ENCODE measurements around the gene RGS12. TPM values are rescaled to one million over a fixed set of nuclear protein-coding genes. Genes with fewer than 3 reads are reported as not detected.

The RGS12 gene
- total RNA-seq, 2 experiments from 2014 or later: 8.0 to 9.4 TPM

DNA sequence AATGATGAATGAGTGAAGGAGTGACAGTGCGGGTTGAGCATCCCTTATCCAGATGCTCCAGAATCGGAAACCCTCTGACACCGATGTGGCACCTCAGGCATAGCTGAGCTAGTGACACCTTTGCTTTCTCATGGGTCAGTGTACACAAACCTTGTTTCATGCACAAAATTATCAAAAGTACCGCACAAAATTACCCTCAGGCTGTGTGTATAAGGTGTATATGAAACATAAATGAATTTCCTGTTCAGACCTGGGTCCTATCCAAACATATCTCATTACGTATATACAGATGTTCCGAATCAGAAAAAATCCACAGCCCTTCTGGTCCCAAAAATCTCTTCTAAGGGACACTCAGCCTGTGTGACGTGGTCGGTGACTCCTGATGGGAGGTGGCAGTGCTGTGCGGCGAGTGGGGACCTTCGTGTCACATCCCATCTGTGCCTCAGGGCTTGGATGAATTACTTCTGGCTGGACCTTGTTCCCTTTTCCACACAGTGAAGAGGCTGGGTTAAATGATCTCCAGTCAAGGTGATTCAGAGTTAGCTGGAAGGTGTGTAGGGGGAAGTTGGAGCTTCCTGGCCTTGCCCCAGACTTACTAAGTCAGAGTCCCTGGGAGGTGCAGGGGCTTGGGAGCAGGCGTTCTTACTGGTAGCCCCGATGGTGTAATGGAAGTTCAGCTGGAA lies 18.8 kb downstream of the RGS12 start:
- no peaks in the 10 kb centered on the region for H3K27me3 Mint-ChIP-seq
- DNase-seq (no peak), ATAC-seq (no peak)
- intact Hi-C loops (cut with DNase I, micrococcal nuclease): no loop called here
- ChIA-PET POLR2A (no interaction called here), CTCF (interaction anchor here (0.6 kb wide), 1 partner anchor 12 kb away, joined by 3 read pairs; no protein-coding TSS in a partner anchor)
- H3K27ac Mint-ChIP-seq: no peak overlapping the region
- no peaks in the 10 kb centered on the region for H3K4me1 Mint-ChIP-seq
- peaks cover 2% of the 10 kb centered on the region for H3K36me3 Mint-ChIP-seq (ENCODE audit: low read depth)
- no peaks in the 10 kb centered on the region for H3K9me3 Mint-ChIP-seq (ENCODE audit: low read depth)
- H3K4me3 Mint-ChIP-seq: no peak overlapping the region

DNA sequence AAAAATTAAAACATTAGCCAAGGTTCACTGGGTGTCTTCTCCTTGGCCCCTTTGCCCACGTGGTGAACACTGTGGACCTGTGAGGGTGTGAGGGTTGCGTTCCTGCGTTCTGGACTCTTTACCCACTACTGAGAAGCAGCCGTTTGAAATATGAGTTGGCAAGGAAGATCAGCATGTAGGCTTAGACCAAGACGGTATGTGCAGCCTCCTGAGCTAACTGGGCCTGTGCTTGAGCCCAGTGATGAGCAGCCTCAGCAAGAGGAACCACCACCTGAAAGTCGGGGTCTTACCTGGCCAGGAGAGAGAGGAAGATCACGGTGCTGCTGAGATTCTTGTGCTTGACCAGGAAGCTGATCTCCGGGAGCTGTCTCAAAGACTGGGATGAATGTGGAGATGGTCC lies 19.5 kb downstream of the RGS12 start:
- intact Hi-C loops (cut with DNase I, micrococcal nuclease): no loop called here
- no peaks in the 10 kb centered on the region for H3K9me3 Mint-ChIP-seq (ENCODE audit: low read depth)
- H3K4me1 Mint-ChIP-seq: no peaks in the 10 kb centered on the region
- no peak for ATAC-seq
- ChIA-PET CTCF (no interaction called here), POLR2A (no interaction called here)
- peaks cover 4% of the 10 kb centered on the region for H3K36me3 Mint-ChIP-seq (ENCODE audit: low read depth)
- H3K4me3 Mint-ChIP-seq: no peak overlapping the region
- DNase-seq: no peak
- no peaks in the 10 kb centered on the region for H3K27me3 Mint-ChIP-seq
- H3K27ac Mint-ChIP-seq: no peak overlapping the region

DNA sequence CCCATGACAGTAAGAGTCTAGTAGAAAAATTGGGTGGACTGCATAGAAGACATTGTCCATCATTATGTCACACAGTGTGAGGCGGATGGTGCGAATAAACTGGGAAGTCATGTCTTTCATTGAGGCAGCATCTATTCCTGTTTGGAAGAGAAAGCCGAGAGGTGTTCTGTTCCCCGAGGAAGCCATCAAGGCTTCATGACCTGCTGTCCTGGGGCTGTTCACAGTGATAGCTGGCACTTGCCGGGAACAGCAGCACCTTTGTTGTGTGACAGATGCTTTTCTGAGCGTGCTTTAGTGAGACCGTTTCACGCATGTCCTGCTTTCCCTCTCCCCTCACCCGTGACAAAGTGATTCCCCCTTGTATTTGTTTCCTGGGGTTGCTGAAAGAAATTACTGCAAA lies 20.3 kb downstream of the RGS12 start:
- H3K4me3 Mint-ChIP-seq: no peak overlapping the region
- no peak for DNase-seq
- ChIA-PET POLR2A (no interaction called here), CTCF (interaction anchor here (1.0 kb wide), 1 partner anchor 566 kb away, joined by 3 read pairs; no protein-coding TSS in a partner anchor)
- no peaks in the 10 kb centered on the region for H3K9me3 Mint-ChIP-seq (ENCODE audit: low read depth)
- no peaks in the 10 kb centered on the region for H3K27me3 Mint-ChIP-seq
- H3K27ac Mint-ChIP-seq: no peak overlapping the region
- no peaks in the 10 kb centered on the region for H3K4me1 Mint-ChIP-seq
- H3K36me3 Mint-ChIP-seq (ENCODE audit: low read depth): peaks cover 4% of the 10 kb centered on the region
- no peak for ATAC-seq
- intact Hi-C loops (cut with DNase I, micrococcal nuclease): no loop called here

DNA sequence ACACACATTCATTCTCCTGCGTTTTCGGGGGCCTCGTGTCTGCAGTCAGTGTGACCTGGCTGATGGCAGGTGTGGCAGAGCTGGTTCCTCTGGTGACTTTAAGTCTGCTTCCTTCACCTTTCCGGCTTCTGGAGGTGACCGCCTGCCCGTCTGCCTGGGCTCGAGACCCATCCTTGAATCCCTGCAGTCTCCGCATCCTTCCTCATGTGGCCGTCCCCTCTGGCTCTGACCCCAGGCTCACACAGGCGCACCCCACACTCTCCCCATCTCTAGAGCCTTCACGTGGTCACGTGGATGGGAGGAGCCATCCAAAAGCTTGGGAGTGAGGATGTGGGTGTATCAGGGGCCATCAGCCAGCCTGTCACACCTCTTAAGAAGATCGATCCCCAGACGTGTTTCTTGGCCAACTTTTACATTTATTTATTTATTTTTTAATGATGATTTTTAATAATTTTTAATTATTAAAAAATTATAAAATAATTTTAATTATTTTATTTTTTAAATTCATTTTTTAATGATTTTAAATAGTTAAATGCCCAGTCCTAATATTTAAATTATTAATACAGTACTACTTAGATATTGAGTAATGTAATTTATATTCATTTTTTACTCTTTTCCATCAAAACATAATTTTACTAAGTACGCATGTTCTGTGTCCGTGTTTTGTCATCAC lies 20.9 kb downstream of the RGS12 start:
- Mint-ChIP-seq H3K4me3 (no peak overlapping the region), H3K27me3 (no peaks in the 10 kb centered on the region), H3K4me1 (no peaks in the 10 kb centered on the region), H3K27ac (no peak overlapping the region), H3K36me3 (ENCODE audit: low read depth) (peaks cover 4% of the 10 kb centered on the region), H3K9me3 (ENCODE audit: low read depth) (no peaks in the 10 kb centered on the region)
- ATAC-seq (no peak), DNase-seq (no peak)
- intact Hi-C loops (cut with DNase I, micrococcal nuclease): no loop called here
- CTCF ChIA-PET: interaction anchor here (1.0 kb wide), 1 partner anchor 565 kb away, joined by 3 read pairs; no protein-coding TSS in a partner anchor
- POLR2A ChIA-PET: no interaction called here

DNA sequence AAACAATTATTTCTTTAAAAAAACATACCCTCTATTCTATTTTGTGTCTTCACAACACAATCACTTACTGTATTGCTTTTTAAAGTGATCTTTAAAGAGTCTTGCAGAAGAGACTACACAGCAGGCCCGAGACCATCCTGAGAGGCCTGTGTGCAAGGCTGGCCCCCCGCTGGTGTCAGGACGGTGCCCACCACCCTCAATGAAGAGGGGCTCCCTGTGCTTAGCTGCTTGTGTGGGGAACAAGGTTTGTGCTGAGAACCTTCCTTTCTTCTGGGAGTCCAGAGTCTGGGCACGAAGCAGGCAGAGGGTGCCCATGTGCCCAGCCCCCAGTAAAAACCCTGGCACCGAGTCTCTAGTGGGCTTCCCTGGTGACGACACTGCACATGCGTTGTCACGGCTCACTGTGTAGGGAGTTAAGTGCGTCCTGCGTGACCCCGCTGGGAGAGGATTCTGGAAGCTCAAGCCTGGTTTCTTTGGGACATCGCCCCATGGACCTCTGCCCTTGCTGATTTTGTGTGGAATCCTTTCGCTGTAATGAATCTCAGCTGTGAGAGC lies 22.0 kb downstream of the RGS12 start:
- Mint-ChIP-seq H3K27me3 (no peaks in the 10 kb centered on the region), H3K27ac (no peak overlapping the region), H3K4me1 (no peaks in the 10 kb centered on the region), H3K4me3 (no peak overlapping the region), H3K9me3 (ENCODE audit: low read depth) (no peaks in the 10 kb centered on the region), H3K36me3 (ENCODE audit: low read depth) (peaks cover 4% of the 10 kb centered on the region)
- intact Hi-C loops (cut with DNase I, micrococcal nuclease): no loop called here
- ATAC-seq: no peak
- no peak for DNase-seq
- POLR2A ChIA-PET: no interaction called here
- CTCF ChIA-PET: interaction anchor here (0.7 kb wide), 1 partner anchor 14 kb away, joined by 3 read pairs; no protein-coding TSS in a partner anchor

- Mint-ChIP-seq H3K9me3 (ENCODE audit: low read depth) (no peaks in the 10 kb centered on the region), H3K27ac (no peak overlapping the region), H3K4me1 (no peaks in the 10 kb centered on the region), H3K36me3 (ENCODE audit: low read depth) (peaks cover 4% of the 10 kb centered on the region), H3K27me3 (no peaks in the 10 kb centered on the region), H3K4me3 (no peak overlapping the region)
- ChIA-PET POLR2A (no interaction called here), CTCF (no interaction called here)
- intact Hi-C loops (cut with DNase I, micrococcal nuclease): no loop called here
- DNase-seq (no peak), ATAC-seq (no peak)
These were observed 22.7 kb downstream of the RGS12 start for GRCh38 chr4:3315566-3315965.

- no peaks in the 10 kb centered on the region for H3K9me3 Mint-ChIP-seq (ENCODE audit: low read depth)
- no peak overlapping the region for H3K27ac Mint-ChIP-seq
- H3K4me1 Mint-ChIP-seq: no peaks in the 10 kb centered on the region
- H3K27me3 Mint-ChIP-seq: no peaks in the 10 kb centered on the region
- peaks cover 4% of the 10 kb centered on the region for H3K36me3 Mint-ChIP-seq (ENCODE audit: low read depth)
- no peak overlapping the region for H3K4me3 Mint-ChIP-seq
- ATAC-seq (no peak), DNase-seq (no peak)
- CTCF ChIA-PET: no interaction called here
- intact Hi-C loops (cut with DNase I, micrococcal nuclease): no loop called here
- POLR2A ChIA-PET: no interaction called here
These were observed 23.3 kb downstream of the RGS12 start for GRCh38 chr4:3316146-3316545.

- DNase-seq: no peak
- H3K9me3 Mint-ChIP-seq (ENCODE audit: low read depth): no peaks in the 10 kb centered on the region
- peaks cover 4% of the 10 kb centered on the region for H3K36me3 Mint-ChIP-seq (ENCODE audit: low read depth)
- no peak overlapping the region for H3K4me3 Mint-ChIP-seq
- ChIA-PET CTCF (interaction anchor here (0.7 kb wide), 1 partner anchor 164 kb away, joined by 3 read pairs; no protein-coding TSS in a partner anchor), POLR2A (no interaction called here)
- ATAC-seq: no peak
- intact Hi-C loops (cut with DNase I, micrococcal nuclease): no loop called here
- no peaks in the 10 kb centered on the region for H3K27me3 Mint-ChIP-seq
- H3K4me1 Mint-ChIP-seq: no peaks in the 10 kb centered on the region
- H3K27ac Mint-ChIP-seq: no peak overlapping the region
These were observed 24.3 kb downstream of the RGS12 start for GRCh38 chr4:3317011-3317655.

DNA sequence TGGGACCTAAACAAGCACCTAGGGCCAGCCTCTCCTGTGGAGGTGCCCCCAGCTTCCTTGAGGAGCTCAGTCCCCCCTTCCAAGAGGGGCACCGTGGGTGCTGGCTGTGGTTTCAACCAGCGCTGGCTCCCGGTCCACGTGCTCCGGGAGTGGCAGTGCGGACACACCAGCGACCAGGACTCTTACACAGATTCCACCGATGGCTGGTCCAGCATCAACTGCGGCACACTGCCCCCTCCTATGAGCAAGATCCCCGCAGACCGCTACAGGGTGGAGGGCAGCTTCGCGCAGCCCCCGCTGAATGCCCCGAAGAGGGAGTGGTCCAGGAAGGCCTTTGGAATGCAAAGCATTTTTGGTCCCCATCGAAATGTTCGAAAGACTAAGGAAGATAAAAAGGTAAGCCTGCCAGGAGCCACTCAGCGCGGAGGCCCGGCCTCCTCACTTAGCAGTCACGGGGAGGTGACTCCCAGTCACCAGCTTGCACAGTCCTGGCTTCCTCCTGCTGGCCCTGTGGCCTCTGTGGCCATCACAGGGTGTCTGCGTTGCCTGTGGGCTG lies 24.9 kb downstream of the RGS12 start:
- POLR2A ChIA-PET: no interaction called here
- CTCF ChIA-PET: interaction anchor here (1.2 to 1.4 kb wide), 2 partner anchors 11 to 12 kb away, joined by 3 to 4 read pairs; no protein-coding TSS in a partner anchor
- intact Hi-C loops (cut with DNase I, micrococcal nuclease): no loop called here

GRCh38 chr4:3318561-3319021 lies 25.8 kb downstream of the RGS12 start:
- H3K36me3 Mint-ChIP-seq (ENCODE audit: low read depth): peaks cover 8% of the 10 kb centered on the region
- no peaks in the 10 kb centered on the region for H3K4me1 Mint-ChIP-seq
- H3K27me3 Mint-ChIP-seq: no peaks in the 10 kb centered on the region
- H3K9me3 Mint-ChIP-seq (ENCODE audit: low read depth): no peaks in the 10 kb centered on the region
- DNase-seq (no peak), ATAC-seq (no peak)
- intact Hi-C loops (cut with DNase I, micrococcal nuclease): no loop called here
- no peak overlapping the region for H3K4me3 Mint-ChIP-seq
- POLR2A ChIA-PET: interaction anchor here (0.6 kb wide), 1 partner anchor 1440 kb away, joined by 5 read pairs; no protein-coding TSS in a partner anchor
- H3K27ac Mint-ChIP-seq: no peak overlapping the region
- CTCF ChIA-PET: interaction anchor here (1.2 to 1.4 kb wide), 2 partner anchors 12 to 13 kb away, joined by 3 to 4 read pairs; no protein-coding TSS in a partner anchor

More for the DNA sequence above, 24.9 kb downstream of the RGS12 start:
- Mint-ChIP-seq H3K27me3 (no peaks in the 10 kb centered on the region), H3K9me3 (ENCODE audit: low read depth) (no peaks in the 10 kb centered on the region), H3K4me3 (no peak overlapping the region), H3K36me3 (ENCODE audit: low read depth) (peaks cover 5% of the 10 kb centered on the region), H3K27ac (no peak overlapping the region), H3K4me1 (no peaks in the 10 kb centered on the region)
- DNase-seq (no peak), ATAC-seq (no peak)

DNA sequence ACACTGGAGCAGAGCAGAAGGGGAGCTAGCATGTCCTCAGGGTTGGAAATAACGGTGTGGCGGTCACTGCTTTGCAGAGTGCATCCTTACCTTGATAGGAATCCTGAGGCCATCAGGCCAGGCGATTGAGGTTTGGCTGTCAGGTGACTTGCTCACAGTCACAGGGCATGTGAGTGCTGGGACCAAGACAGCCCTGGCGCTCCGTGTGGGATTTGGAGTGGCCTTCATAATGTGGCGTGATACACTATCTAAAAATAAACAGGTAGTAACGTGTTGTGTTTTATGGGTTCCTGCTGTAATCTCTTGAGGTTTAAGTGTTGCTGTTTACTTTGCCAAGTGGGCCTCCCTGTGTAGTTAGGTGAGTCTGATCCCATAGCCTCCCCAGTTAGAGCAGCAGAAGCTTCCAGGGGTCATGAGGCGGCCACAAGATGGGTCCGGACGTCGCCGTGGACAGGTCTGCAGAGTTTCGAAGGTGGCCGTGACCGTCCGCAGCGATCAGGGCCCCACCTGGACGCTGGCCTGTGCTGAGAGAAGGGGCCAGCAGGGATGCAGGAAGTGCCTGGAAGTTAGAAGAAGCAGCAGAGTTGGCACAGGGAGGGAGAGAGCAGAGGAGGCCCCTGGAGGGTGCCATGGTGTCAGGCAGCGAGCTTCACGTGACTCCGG lies 27.7 kb downstream of the RGS12 start:
- DNase-seq (no peak), ATAC-seq (no peak)
- H3K4me1 Mint-ChIP-seq: no peaks in the 10 kb centered on the region
- H3K36me3 Mint-ChIP-seq (ENCODE audit: low read depth): peaks cover 9% of the 10 kb centered on the region
- H3K27ac Mint-ChIP-seq: no peak overlapping the region
- CTCF ChIA-PET: no interaction called here
- POLR2A ChIA-PET: no interaction called here
- no peaks in the 10 kb centered on the region for H3K9me3 Mint-ChIP-seq (ENCODE audit: low read depth)
- H3K4me3 Mint-ChIP-seq: no peak overlapping the region
- no peaks in the 10 kb centered on the region for H3K27me3 Mint-ChIP-seq
- intact Hi-C loops (cut with DNase I, micrococcal nuclease): no loop called here
